Pancreas (tissue), 10 donors: ENCODE data around the gene TTC9C. TPM values are rescaled to one million over a fixed set of nuclear protein-coding genes. Genes with fewer than 3 reads are reported as not detected.

ENCODE experiments used
- ATAC-seq, 4 donors: fragments of 200-7000 bp; cut with Tn5 transposase; one replicate each; pipeline versions ENCODE4 v1.8.0 to v1.9.1; 2020; ENCODE audit warnings: mild to moderate bottlenecking in 4 of 4, moderate library complexity in 4 of 4
- DNase-seq, 6 donors: peaks; one replicate each; pipeline ENCODE4 v3.0.0-alpha.2; 2020
- FAIRE-seq: peaks from 2 replicates; lab custom pipeline; 2012; peaks lifted over from hg19 to GRCh38; lab: Jason Lieb, UNC
- H3K27ac ChIP-seq, 4 donors: fragments of 200-600 bp; sonication (generic); 1 replicate in 3 of 4; 2 replicates in 1 of 4; pipeline versions ENCODE4 v1.5.0 to v1.8.0; 2020
- H3K27me3 ChIP-seq, 4 donors: fragments of 200-600 bp; one replicate each; pipeline ENCODE4 v1.8.0; 2021
- H3K36me3 ChIP-seq, 3 donors: fragments of 200-600 bp; sonication (generic) in 1 of 3; one replicate each; pipeline versions ENCODE4 v1.5.0 to v1.8.0; 2020 to 2021
- H3K4me1 ChIP-seq, 3 donors: fragments of 200-600 bp; one replicate each; pipeline ENCODE4 v1.8.0; 2021
- H3K4me3 ChIP-seq, 4 donors: fragments of 200-600 bp; sonication (generic) in 2 of 4; one replicate each; pipeline versions ENCODE4 v1.5.0 to v1.8.0; 2020 to 2021
- H3K9me3 ChIP-seq, 4 donors: fragments of 200-600 bp; one replicate each; pipeline ENCODE4 v1.8.0; 2021
- WGBS, 2 donors: extraction: QIAGEN DNeasy Blood & Tissue Kit; methylation state at CpG; one replicate each; pipeline ENCODE4 v1.1.7; 2013; 5-methylcytosine and 5-hydroxymethylcytosine counted together
- intact Hi-C, 3 donors: fragments of 100-400 bp; cut with DNase I; formaldehyde crosslinking; loops; one replicate each; pipeline versions ENCODE4 v1.11.1 to v1.14.2; 2022
- polyA plus RNA-seq, 2 donors: library from polyadenylated mRNA; stranded (reverse); fragments of 200-250 nt; gene quantifications; one replicate each; pipeline ENCODE4 v1.2.3, GENCODE V29; 2013
- total RNA-seq, 6 donors: library from RNA; stranded (reverse); fragmentation: NEBNext Ultra II Directional in 4 of 6; extraction: Animal tissue kit (Norgen Biotek cat#: 25700) in 4 of 6; gene quantifications; one replicate each; pipeline versions ENCODE4 v1.2.1 to v1.2.4, GENCODE V29; 2021 to 2023
- TF ChIP-seq, protein P1 (sequence below), 4 donors: fragments of 200-600 bp; sonication (generic) in 3 of 4; IDR thresholded peaks; one replicate each; pipeline versions ENCODE4 v1.5.0 to v1.8.0; 2021; ENCODE audit warnings: antibody characterized with exemption in 4 of 4
- donor health status: healthy with polysubstance abuse.
- donor health status: DM: no; HTN: no; CAD: no; lungs with moderate emphysema.
- donor health status: DM: no; HTN: no; CAD: no.
- donor health status: control.
- donor health status: control.
- donor health status: Bipolar disorder and iron deficiency.
- donor health status: DM: yes; HTN: yes; CAD: no.
- donor health status: DM: no; HTN: no; CAD: no.
- donor health status: DM: no; HTN: no; CAD: no.
- donor health status: DM: yes; HTN: yes; CAD: no.

Gene TTC9C
- total and polyA plus RNA-seq, 8 donors: 7.6 to 20.3 (median 11.7) TPM

DNA sequence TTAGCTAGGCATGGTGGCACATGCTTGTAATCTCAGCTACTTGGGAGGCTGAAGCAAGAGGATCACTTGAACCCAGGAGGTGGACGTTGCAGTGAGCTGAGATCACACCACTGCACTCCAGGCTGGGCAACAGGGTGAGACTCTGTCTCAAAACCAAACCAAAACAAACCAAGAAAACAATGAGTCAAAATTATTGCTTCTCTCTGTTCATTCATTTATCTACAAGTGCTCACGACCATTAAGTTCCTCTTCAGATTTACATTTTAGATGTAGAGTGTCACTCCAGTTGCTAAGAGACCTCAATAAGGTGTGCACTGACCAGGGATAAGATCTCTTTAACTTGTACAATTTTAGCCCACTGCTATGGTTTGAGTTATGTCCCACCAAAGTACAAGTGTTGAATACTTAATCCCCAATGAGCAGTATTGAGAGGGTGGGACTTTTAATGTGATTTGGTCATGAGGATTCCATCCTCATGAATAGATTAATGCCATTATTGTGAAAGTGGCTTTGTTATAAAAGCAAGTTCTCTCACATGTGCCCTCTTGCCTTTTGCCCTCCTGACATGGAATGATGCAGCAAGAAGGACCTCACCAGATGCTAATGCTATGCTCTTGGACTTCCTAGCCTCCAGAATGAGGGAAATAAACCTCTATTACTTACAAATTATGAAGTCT is 8.8 kb upstream of the TTC9C start:
- Histone ChIP-seq H3K36me3 (peaks cover 9 to 88% (median 71%) of the 10 kb centered on the region in 3 donors), H3K4me3 (no peak overlapping the region), H3K9me3 (no peaks in the 10 kb centered on the region), H3K27ac (no peak overlapping the region), H3K4me1 (peaks cover 8 to 13% (median 11%) of the 10 kb centered on the region in 3 donors), H3K27me3 (no peaks in the 10 kb centered on the region)
- TF ChIP-seq, protein P1, sequence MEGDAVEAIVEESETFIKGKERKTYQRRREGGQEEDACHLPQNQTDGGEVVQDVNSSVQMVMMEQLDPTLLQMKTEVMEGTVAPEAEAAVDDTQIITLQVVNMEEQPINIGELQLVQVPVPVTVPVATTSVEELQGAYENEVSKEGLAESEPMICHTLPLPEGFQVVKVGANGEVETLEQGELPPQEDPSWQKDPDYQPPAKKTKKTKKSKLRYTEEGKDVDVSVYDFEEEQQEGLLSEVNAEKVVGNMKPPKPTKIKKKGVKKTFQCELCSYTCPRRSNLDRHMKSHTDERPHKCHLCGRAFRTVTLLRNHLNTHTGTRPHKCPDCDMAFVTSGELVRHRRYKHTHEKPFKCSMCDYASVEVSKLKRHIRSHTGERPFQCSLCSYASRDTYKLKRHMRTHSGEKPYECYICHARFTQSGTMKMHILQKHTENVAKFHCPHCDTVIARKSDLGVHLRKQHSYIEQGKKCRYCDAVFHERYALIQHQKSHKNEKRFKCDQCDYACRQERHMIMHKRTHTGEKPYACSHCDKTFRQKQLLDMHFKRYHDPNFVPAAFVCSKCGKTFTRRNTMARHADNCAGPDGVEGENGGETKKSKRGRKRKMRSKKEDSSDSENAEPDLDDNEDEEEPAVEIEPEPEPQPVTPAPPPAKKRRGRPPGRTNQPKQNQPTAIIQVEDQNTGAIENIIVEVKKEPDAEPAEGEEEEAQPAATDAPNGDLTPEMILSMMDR (IDR thresholded peaks at IDR 0.05): no peak
- FAIRE-seq (no peak), DNase-seq (no peak), ATAC-seq (no peak)
- 89 to 90% methylated on average over 2 of the region's 2 CpGs for WGBS, 2 donors
- intact Hi-C loops: no loop called here

DNA sequence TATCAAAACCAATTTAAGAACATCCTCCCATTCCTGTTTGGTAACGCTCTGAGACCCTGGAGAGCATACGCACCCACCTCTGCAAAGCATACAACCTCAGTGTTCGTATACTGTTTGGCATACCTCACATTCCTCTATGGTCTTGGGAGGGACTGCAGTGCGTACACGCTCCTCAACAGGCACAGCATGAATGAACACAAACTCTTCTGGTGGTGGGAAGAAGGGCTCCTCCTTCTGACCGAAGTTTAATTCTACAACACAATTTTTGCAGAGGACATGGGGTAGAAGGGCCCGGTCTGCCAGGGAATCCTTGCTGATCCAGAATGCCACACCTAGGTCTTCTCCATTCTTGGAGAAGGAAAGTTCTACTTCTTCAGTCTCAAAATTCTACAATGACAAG is 6.3 kb upstream of the TTC9C start:
- Histone ChIP-seq H3K36me3 (peaks cover 9 to 69% (median 54%) of the 10 kb centered on the region in 3 donors), H3K9me3 (no peaks in the 10 kb centered on the region), H3K27me3 (no peaks in the 10 kb centered on the region), H3K27ac (no peak overlapping the region), H3K4me1 (peaks cover 0 to 12% (median 10%) of the 10 kb centered on the region in 3 donors), H3K4me3 (no peak overlapping the region)
- intact Hi-C loops: no loop called here
- WGBS, 2 donors: 71 to 78% methylated on average over 7 of the region's 7 CpGs
- no peak for DNase-seq
- ATAC-seq: no peak
- FAIRE-seq: no peak
- TF ChIP-seq, protein P1 (IDR thresholded peaks at IDR 0.05): no peak

DNA sequence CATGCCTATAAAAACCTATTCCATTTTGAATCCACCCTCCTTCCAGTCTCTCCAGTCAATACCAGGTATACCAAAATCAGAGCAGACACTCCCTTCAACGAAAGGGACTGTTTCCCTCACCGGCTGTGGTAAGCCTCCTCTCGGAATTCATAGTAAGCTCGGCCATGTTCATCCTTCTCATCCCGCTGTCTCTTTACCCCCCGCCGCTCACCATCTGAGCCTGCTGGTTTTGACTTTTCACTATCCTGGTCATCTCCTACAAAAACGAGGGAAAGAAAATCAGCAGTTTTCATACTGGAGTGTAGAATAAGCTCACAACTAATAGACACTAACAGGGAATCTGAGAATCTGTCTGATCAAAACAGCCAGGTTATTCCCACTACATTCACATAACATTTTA is 4.1 kb upstream of the TTC9C start:
- Histone ChIP-seq H3K27ac (no peak overlapping the region), H3K9me3 (no peaks in the 10 kb centered on the region), H3K4me1 (peaks cover 0 to 12% (median 10%) of the 10 kb centered on the region in 3 donors), H3K27me3 (no peaks in the 10 kb centered on the region), H3K36me3 (peaks cover 9 to 47% (median 44%) of the 10 kb centered on the region in 3 donors), H3K4me3 (peak overlapping the region in 2 of 4 donors; percentile 68 to 92)
- 23 to 31% methylated on average over 8 of the region's 8 CpGs for WGBS, 2 donors
- TF ChIP-seq, protein P1 (IDR thresholded peaks at IDR 0.05): no peak
- FAIRE-seq: no peak
- intact Hi-C loops: no loop called here
- no peak for DNase-seq
- ATAC-seq: no peak

DNA sequence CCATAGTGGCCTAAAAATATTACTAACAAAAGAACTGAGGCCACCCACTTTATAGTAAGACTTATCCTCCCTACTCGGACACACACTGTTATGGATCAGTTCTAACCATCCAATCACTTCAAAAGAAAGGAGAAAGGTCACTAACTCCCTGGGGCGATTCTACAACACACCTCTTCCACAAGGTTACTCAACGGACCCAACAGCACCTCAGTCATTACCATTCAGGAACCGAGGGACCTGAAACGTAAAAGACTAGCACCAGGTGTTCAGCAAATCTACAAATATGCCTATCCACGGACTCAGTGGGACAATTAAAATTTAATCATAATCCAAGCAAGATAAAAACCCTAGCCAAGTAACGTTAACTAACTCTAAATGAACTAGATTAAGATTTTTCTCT is 2.6 kb upstream of the TTC9C start:
- peak overlapping the region; percentile 68 to 92 (median 88) for H3K4me3 ChIP-seq
- ATAC-seq (no peak), DNase-seq (no peak), FAIRE-seq (no peak)
- peaks cover 8 to 23% (median 20%) of the 10 kb centered on the region in 3 donors for H3K4me1 ChIP-seq
- H3K27ac ChIP-seq: peak overlapping the region in 3 of 4 donors; percentile 88 to 93 (median 93)
- TF ChIP-seq, protein P1 (IDR thresholded peaks at IDR 0.05): no peak
- H3K27me3 ChIP-seq: no peaks in the 10 kb centered on the region
- 0% methylated on average over 7 of the region's 7 CpGs for WGBS, 2 donors
- no peaks in the 10 kb centered on the region for H3K9me3 ChIP-seq
- intact Hi-C loops: no loop called here
- H3K36me3 ChIP-seq: peaks cover 5 to 34% (median 33%) of the 10 kb centered on the region in 3 donors
